ENCODE data around the gene RIT2. TPM values are rescaled to one million over a fixed set of nuclear protein-coding genes. Genes with fewer than 3 reads are reported as not detected.

RIT2 gene
- total and polyA plus RNA-seq, 5 donors from 2014 or later, result not detected

DNA sequence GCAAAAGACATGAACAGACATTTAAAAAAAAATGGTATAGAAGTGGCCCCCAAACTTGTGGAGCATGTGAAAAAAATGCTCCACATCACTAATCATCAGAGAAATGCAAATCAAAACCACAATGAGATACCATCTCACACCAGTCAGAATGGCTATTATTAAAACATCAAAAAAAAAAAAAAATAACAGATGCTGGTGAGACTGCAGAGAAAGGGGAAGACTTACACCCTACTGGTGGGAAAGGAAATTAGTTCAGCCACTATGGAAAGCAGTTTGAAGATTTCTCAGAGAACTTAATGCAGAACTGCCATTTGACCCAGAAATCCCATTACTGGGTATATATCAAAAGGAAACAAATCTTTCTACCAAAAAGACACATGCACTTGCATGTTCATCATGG lies 164.8 kb downstream of the RIT2 start:
- no peak for ATAC-seq (ENCODE audit: low read depth in 2 of 2)

DNA sequence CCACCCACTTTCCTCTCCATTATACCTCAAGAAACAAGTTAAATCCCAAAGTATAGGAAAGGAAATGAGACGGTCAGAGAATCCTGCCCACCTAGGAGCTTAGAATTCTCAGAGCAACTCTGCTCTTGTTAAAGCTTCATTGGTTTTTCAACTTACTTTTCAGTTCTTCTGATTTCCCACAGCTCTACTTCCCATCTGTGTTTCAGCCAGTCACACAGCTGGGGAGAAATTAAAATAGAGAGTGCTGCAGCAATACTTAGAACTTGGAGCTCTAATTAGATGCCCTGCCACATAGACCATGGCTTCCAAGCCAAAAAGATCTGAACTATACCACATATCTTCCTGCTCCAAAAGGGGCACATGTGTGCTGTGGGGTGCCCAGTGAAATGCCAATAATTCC lies 166.7 kb downstream of the RIT2 start:
- peaks cover 0 to 33% (median 3%) of the 10 kb centered on the region in 7 donors for H3K9me3 Mint-ChIP-seq

More for the DNA sequence above, 164.8 kb downstream of the RIT2 start:
- Histone ChIP-seq H3K27ac (ENCODE audit: insufficient read depth, low read length, poor library complexity, severe bottlenecking) (no peak overlapping the region), H3K4me3 (ENCODE audit: low read depth, low read length) (no peak overlapping the region), H3K36me3 (ENCODE audit: control insufficient read depth, insufficient read depth, low read length) (no peaks in the 10 kb centered on the region), H3K27me3 (ENCODE audit: control insufficient read depth, insufficient read depth, low read length) (no peaks in the 10 kb centered on the region), H3K9me3 (ENCODE audit: control insufficient read depth in 2 of 2, low read length in 2 of 2) (no peaks in the 10 kb centered on the region), H3K4me1 (ENCODE audit: control insufficient read depth, insufficient read depth, low read length, poor library complexity, severe bottlenecking) (no peaks in the 10 kb centered on the region)
- H3K36me3 Mint-ChIP-seq, result no peaks in the 10 kb centered on the region
- no peak overlapping the region for H3K27ac Mint-ChIP-seq
- H3K27me3 Mint-ChIP-seq, result no peaks in the 10 kb centered on the region
- no peaks in the 10 kb centered on the region for H3K4me1 Mint-ChIP-seq
- peaks cover 0 to 27% (median 5%) of the 10 kb centered on the region in 7 donors for H3K9me3 Mint-ChIP-seq
- H3K4me3 Mint-ChIP-seq, result no peak overlapping the region
- no peak for DNase-seq

DNA sequence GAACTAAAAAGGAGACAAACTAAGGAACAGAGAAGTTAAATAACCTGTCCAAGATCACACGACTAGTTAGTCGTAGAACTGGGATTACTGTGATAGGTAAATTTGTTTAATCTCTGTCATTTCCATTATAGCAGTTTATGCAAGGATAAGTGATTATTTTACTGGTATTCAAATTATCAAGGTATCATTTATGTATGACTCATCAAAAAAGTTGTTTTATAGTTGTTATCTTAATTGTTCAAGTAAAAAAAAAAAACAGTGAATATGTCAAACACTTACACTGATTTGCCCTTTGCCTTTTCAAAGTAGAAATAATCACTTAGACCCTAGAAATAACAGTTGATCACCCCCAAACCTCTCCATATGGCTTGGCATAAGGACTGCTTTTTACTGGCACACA lies 173.6 kb downstream of the RIT2 start:
- H3K4me3 ChIP-seq (ENCODE audit: low read depth, low read length), result no peak overlapping the region
- no peak overlapping the region for H3K4me3 Mint-ChIP-seq
- H3K27ac ChIP-seq (ENCODE audit: insufficient read depth, low read length, poor library complexity, severe bottlenecking), result no peak overlapping the region
- no peaks in the 10 kb centered on the region for H3K27me3 ChIP-seq (ENCODE audit: control insufficient read depth, insufficient read depth, low read length)
- no peaks in the 10 kb centered on the region for H3K4me1 ChIP-seq (ENCODE audit: control insufficient read depth, insufficient read depth, low read length, poor library complexity, severe bottlenecking)
- H3K27me3 Mint-ChIP-seq, result no peaks in the 10 kb centered on the region
- H3K36me3 Mint-ChIP-seq, result no peaks in the 10 kb centered on the region
- ATAC-seq (ENCODE audit: low read depth in 2 of 2) (no peak), DNase-seq (no peak)
- no peaks in the 10 kb centered on the region for H3K36me3 ChIP-seq (ENCODE audit: control insufficient read depth, insufficient read depth, low read length)
- peaks cover 2 to 11% (median 9%) of the 10 kb centered on the region in 7 donors for H3K9me3 Mint-ChIP-seq
- H3K27ac Mint-ChIP-seq, result no peak overlapping the region
- peaks cover 0 to 11% of the 10 kb centered on the region in 2 experiments for H3K9me3 ChIP-seq (ENCODE audit: control insufficient read depth in 2 of 2, low read length in 2 of 2)
- no peaks in the 10 kb centered on the region for H3K4me1 Mint-ChIP-seq

More for the DNA sequence above, 166.7 kb downstream of the RIT2 start:
- Histone ChIP-seq H3K9me3 (ENCODE audit: control insufficient read depth in 2 of 2, low read length in 2 of 2) (peaks cover 0 to 6% of the 10 kb centered on the region in 2 experiments), H3K27ac (ENCODE audit: insufficient read depth, low read length, poor library complexity, severe bottlenecking) (no peak overlapping the region), H3K4me3 (ENCODE audit: low read depth, low read length) (no peak overlapping the region), H3K27me3 (ENCODE audit: control insufficient read depth, insufficient read depth, low read length) (no peaks in the 10 kb centered on the region), H3K4me1 (ENCODE audit: control insufficient read depth, insufficient read depth, low read length, poor library complexity, severe bottlenecking) (no peaks in the 10 kb centered on the region), H3K36me3 (ENCODE audit: control insufficient read depth, insufficient read depth, low read length) (no peaks in the 10 kb centered on the region)
- no peak overlapping the region for H3K4me3 Mint-ChIP-seq
- H3K4me1 Mint-ChIP-seq, result no peaks in the 10 kb centered on the region
- ATAC-seq (ENCODE audit: low read depth in 2 of 2) (no peak), DNase-seq (no peak)
- H3K27me3 Mint-ChIP-seq, result no peaks in the 10 kb centered on the region
- H3K36me3 Mint-ChIP-seq, result no peaks in the 10 kb centered on the region
- no peak overlapping the region for H3K27ac Mint-ChIP-seq

DNA sequence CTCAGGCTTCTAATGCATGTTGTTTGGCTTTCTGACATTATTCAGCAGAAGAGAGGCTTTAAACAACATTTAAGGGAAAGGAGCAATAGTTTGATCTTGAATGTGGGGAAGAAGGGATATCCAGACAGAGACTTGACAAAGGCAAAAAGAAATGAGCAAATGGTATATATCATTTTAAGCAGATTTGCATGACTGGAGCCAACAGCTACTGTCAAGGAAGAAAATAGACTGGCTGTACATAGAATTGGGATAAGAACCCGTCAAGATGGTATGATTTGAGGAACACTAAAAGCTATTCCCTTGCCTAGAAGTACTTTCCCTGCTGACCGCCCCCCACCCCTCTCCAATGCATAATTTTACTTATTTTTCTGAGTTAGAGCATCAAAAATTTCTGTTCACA lies 174.5 kb downstream of the RIT2 start:
- no peak overlapping the region for H3K27ac Mint-ChIP-seq
- H3K27me3 ChIP-seq (ENCODE audit: control insufficient read depth, insufficient read depth, low read length), result no peaks in the 10 kb centered on the region
- ATAC-seq (ENCODE audit: low read depth in 2 of 2), result no peak
- peaks cover 2 to 17% (median 9%) of the 10 kb centered on the region in 7 donors for H3K9me3 Mint-ChIP-seq
- H3K27ac ChIP-seq (ENCODE audit: insufficient read depth, low read length, poor library complexity, severe bottlenecking), result no peak overlapping the region
- H3K4me3 Mint-ChIP-seq, result no peak overlapping the region
- H3K36me3 ChIP-seq (ENCODE audit: control insufficient read depth, insufficient read depth, low read length), result no peaks in the 10 kb centered on the region
- no peak for DNase-seq
- H3K36me3 Mint-ChIP-seq, result no peaks in the 10 kb centered on the region
- peaks cover 0 to 11% of the 10 kb centered on the region in 2 experiments for H3K9me3 ChIP-seq (ENCODE audit: control insufficient read depth in 2 of 2, low read length in 2 of 2)
- H3K27me3 Mint-ChIP-seq, result no peaks in the 10 kb centered on the region
- H3K4me1 ChIP-seq (ENCODE audit: control insufficient read depth, insufficient read depth, low read length, poor library complexity, severe bottlenecking), result no peaks in the 10 kb centered on the region
- H3K4me3 ChIP-seq (ENCODE audit: low read depth, low read length), result no peak overlapping the region
- H3K4me1 Mint-ChIP-seq, result no peaks in the 10 kb centered on the region

DNA sequence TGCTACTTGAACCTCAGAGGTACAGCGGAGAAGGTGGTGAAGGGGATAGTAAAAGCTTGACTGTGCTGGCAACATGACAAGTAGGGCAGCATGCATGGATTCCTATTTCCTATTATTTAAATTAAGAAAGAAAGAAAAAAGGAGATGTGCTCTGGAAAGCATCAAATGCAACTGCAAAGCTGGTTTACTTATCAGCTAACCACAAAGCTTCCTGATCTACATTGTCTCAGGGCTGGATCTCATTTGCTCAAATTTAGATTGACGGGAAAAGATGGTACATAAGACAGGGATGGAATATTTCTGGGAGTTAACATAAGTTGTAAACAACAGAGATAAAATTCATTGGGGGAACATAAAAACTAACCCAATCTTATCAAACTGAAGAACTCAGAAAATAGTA lies 178.0 kb downstream of the RIT2 start:
- H3K27ac ChIP-seq (ENCODE audit: insufficient read depth, low read length, poor library complexity, severe bottlenecking), result no peak overlapping the region
- no peaks in the 10 kb centered on the region for H3K27me3 Mint-ChIP-seq

DNA sequence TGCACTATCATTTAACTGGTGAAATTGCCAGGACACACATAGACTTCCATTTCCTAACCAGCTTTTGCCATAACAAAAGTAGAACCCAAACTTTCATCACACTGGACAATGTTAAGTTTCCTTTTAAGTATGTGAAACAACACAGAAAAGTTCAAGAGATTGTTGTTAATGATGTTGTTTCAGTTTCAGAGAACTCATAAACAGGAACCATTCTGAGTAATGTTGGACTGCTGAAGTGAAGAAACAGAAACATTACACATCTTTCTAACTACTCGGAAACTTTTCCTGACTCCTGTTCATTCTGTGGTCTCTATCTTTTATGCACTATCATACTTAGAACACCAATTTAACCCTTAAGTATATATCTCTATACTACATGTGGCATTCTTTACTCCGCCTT lies 179.2 kb downstream of the RIT2 start:
- Mint-ChIP-seq H3K27me3 (no peaks in the 10 kb centered on the region), H3K4me1 (no peaks in the 10 kb centered on the region), H3K27ac (no peak overlapping the region), H3K9me3 (peaks cover 4 to 10% (median 8%) of the 10 kb centered on the region in 7 donors), H3K36me3 (no peaks in the 10 kb centered on the region), H3K4me3 (no peak overlapping the region)
- ATAC-seq (ENCODE audit: low read depth in 2 of 2) (no peak), DNase-seq (no peak)
- Histone ChIP-seq H3K9me3 (ENCODE audit: control insufficient read depth in 2 of 2, low read length in 2 of 2) (peaks cover 0 to 2% of the 10 kb centered on the region in 2 experiments), H3K4me3 (ENCODE audit: low read depth, low read length) (no peak overlapping the region), H3K27me3 (ENCODE audit: control insufficient read depth, insufficient read depth, low read length) (no peaks in the 10 kb centered on the region), H3K4me1 (ENCODE audit: control insufficient read depth, insufficient read depth, low read length, poor library complexity, severe bottlenecking) (no peaks in the 10 kb centered on the region), H3K36me3 (ENCODE audit: control insufficient read depth, insufficient read depth, low read length) (no peaks in the 10 kb centered on the region), H3K27ac (ENCODE audit: insufficient read depth, low read length, poor library complexity, severe bottlenecking) (no peak overlapping the region)

More for the DNA sequence above, 178.0 kb downstream of the RIT2 start:
- H3K36me3 Mint-ChIP-seq, result no peaks in the 10 kb centered on the region
- H3K9me3 Mint-ChIP-seq, result peaks cover 4 to 10% (median 8%) of the 10 kb centered on the region in 7 donors
- peaks cover 0 to under 1% of the 10 kb centered on the region in 2 experiments for H3K9me3 ChIP-seq (ENCODE audit: control insufficient read depth in 2 of 2, low read length in 2 of 2)
- ATAC-seq (ENCODE audit: low read depth in 2 of 2), result no peak
- no peaks in the 10 kb centered on the region for H3K4me1 ChIP-seq (ENCODE audit: control insufficient read depth, insufficient read depth, low read length, poor library complexity, severe bottlenecking)
- no peaks in the 10 kb centered on the region for H3K36me3 ChIP-seq (ENCODE audit: control insufficient read depth, insufficient read depth, low read length)
- H3K4me3 Mint-ChIP-seq, result no peak overlapping the region
- H3K4me1 Mint-ChIP-seq, result no peaks in the 10 kb centered on the region
- H3K4me3 ChIP-seq (ENCODE audit: low read depth, low read length), result no peak overlapping the region
- no peak overlapping the region for H3K27ac Mint-ChIP-seq
- H3K27me3 ChIP-seq (ENCODE audit: control insufficient read depth, insufficient read depth, low read length), result no peaks in the 10 kb centered on the region
- no peak for DNase-seq

DNA sequence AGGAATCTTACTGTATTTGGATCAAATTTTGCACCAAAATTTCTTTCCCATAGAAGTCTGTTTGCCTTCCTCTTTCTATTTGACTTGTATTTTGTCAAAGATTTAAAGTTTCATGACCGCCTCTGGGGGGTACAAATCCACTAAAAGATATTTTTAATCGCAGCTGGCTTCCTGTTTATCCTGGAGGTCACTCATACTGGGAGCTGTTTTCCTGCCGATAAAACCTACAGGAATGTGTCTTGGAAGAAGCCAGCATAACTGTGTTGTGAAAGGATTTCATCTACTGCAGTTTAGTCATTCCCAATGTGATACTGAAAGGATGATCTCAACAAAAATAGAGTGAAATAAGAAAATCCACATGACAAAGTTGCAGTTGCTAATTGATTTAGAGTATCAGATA lies 184.0 kb downstream of the RIT2 start:
- H3K4me3 Mint-ChIP-seq, result no peak overlapping the region
- H3K9me3 Mint-ChIP-seq, result peaks cover 2 to 9% (median 4%) of the 10 kb centered on the region in 7 donors

DNA sequence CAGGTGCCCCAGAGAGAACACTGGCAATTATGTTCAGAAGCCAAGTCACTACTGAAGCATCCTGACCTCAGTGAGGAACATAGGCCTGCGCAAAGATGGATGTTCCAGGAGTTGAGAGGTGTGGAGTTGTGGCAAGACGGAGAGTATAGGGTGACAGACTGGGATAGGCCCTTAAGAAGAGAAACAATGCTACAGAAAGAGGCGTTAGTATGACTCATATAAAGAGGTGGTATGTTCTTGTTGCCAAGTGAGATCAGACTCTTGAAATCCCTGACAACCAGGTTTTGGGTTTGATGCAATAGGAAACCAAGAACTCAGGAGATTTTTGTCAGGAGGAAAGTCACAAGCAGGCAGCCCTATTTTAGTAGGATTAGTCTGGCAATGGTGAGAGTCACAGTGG lies 185.6 kb downstream of the RIT2 start:
- Mint-ChIP-seq H3K27me3 (no peaks in the 10 kb centered on the region), H3K4me3 (no peak overlapping the region), H3K27ac (no peak overlapping the region), H3K4me1 (no peaks in the 10 kb centered on the region), H3K36me3 (no peaks in the 10 kb centered on the region), H3K9me3 (peaks cover 0 to 9% (median 2%) of the 10 kb centered on the region in 7 donors)
- ATAC-seq (ENCODE audit: low read depth in 2 of 2) (no peak), DNase-seq (no peak)
- H3K4me3 ChIP-seq (ENCODE audit: low read depth, low read length), result no peak overlapping the region
- no peaks in the 10 kb centered on the region for H3K4me1 ChIP-seq (ENCODE audit: control insufficient read depth, insufficient read depth, low read length, poor library complexity, severe bottlenecking)
- no peaks in the 10 kb centered on the region for H3K27me3 ChIP-seq (ENCODE audit: control insufficient read depth, insufficient read depth, low read length)
- H3K36me3 ChIP-seq (ENCODE audit: control insufficient read depth, insufficient read depth, low read length), result no peaks in the 10 kb centered on the region
- no peak overlapping the region for H3K27ac ChIP-seq (ENCODE audit: insufficient read depth, low read length, poor library complexity, severe bottlenecking)
- peaks cover 0 to 2% of the 10 kb centered on the region in 2 experiments for H3K9me3 ChIP-seq (ENCODE audit: control insufficient read depth in 2 of 2, low read length in 2 of 2)

More for the DNA sequence above, 184.0 kb downstream of the RIT2 start:
- H3K36me3 ChIP-seq (ENCODE audit: control insufficient read depth, insufficient read depth, low read length), result no peaks in the 10 kb centered on the region
- no peak for ATAC-seq (ENCODE audit: low read depth in 2 of 2)
- no peak for DNase-seq
- no peak overlapping the region for H3K4me3 ChIP-seq (ENCODE audit: low read depth, low read length)
- no peaks in the 10 kb centered on the region for H3K4me1 ChIP-seq (ENCODE audit: control insufficient read depth, insufficient read depth, low read length, poor library complexity, severe bottlenecking)
- no peaks in the 10 kb centered on the region for H3K27me3 Mint-ChIP-seq
- no peaks in the 10 kb centered on the region for H3K27me3 ChIP-seq (ENCODE audit: control insufficient read depth, insufficient read depth, low read length)
- H3K9me3 ChIP-seq (ENCODE audit: control insufficient read depth in 2 of 2, low read length in 2 of 2), result peaks cover 0 to 2% of the 10 kb centered on the region in 2 experiments
- H3K4me1 Mint-ChIP-seq, result no peaks in the 10 kb centered on the region
- no peak overlapping the region for H3K27ac Mint-ChIP-seq
- H3K36me3 Mint-ChIP-seq, result no peaks in the 10 kb centered on the region
- no peak overlapping the region for H3K27ac ChIP-seq (ENCODE audit: insufficient read depth, low read length, poor library complexity, severe bottlenecking)
